ENCODE data around the gene PALB2. TPM values are rescaled to one million over a fixed set of nuclear protein-coding genes. Genes with fewer than 3 reads are reported as not detected.

Gene PALB2
- total and polyA plus RNA-seq, 2 of the 13 experiments (the other 11 are each of a cell fraction or from before 2014, with no cell fraction given): 12.1 to 40.9 TPM

- TF ChIP-seq NR2F6 (IDR thresholded peaks at IDR 0.05): peak; percentile 22; the same call in 1 of the 2 replicates
- peak; percentile 71 for TF ChIP-seq NR2F6 (CRISPR knock-in tag; IDR thresholded peaks at IDR 0.05)
- TF ChIP-seq CC2D1A (CRISPR knock-in tag; IDR thresholded peaks at IDR 0.05): 0 out of 2 replicates have a peak, but pooled peaks have one; percentile 15
- TF ChIP-seq ZNF598 (CRISPR knock-in tag; IDR thresholded peaks at IDR 0.05; ENCODE audit: borderline replicate concordance): peak; percentile 86; the same call in 1 of the 2 replicates
- peak; percentile 83 for TF ChIP-seq ZSCAN22 (CRISPR knock-in tag; IDR thresholded peaks at IDR 0.05)
- peak; percentile 95; the same call in 1 of the 2 replicates for TF ChIP-seq ZNF280B (CRISPR knock-in tag; IDR thresholded peaks at IDR 0.05; ENCODE audit: borderline replicate concordance)
- no peak for TF ChIP-seq JUNB (CRISPR knock-in tag; IDR thresholded peaks at IDR 0.05; ENCODE audit: borderline replicate concordance)
- TF ChIP-seq YEATS4 (CRISPR knock-in tag; IDR thresholded peaks at IDR 0.05; ENCODE audit: borderline replicate concordance): peak; percentile 100
- TF ChIP-seq ZNF10 (CRISPR knock-in tag; IDR thresholded peaks at IDR 0.05; ENCODE audit: borderline replicate concordance, low read depth): no peak
- TF ChIP-seq PAX8 (CRISPR knock-in tag; IDR thresholded peaks at IDR 0.05; ENCODE audit: borderline replicate concordance): peak; percentile 92; the same call in 1 of the 2 replicates
- TF ChIP-seq BHLHE40 (IDR thresholded peaks at IDR 0.05; ENCODE audit: low read length): peak; percentile 45
- TF ChIP-seq ZNF629 (CRISPR knock-in tag; conservative IDR thresholded peaks at IDR 0.05): peak; percentile 100
- TF ChIP-seq MBD4 (IDR thresholded peaks at IDR 0.05; ENCODE audit: borderline replicate concordance, low read length): no peak
- TF ChIP-seq ZC3H4 (CRISPR knock-in tag; IDR thresholded peaks at IDR 0.05; ENCODE audit: borderline replicate concordance): no peak; the same call in 1 of the 2 replicates
- no peak for TF ChIP-seq ZNF432 (CRISPR knock-in tag; IDR thresholded peaks at IDR 0.05; ENCODE audit: borderline replicate concordance)
- TF ChIP-seq PHF21A (CRISPR knock-in tag; IDR thresholded peaks at IDR 0.05): peak; percentile 94
- TF ChIP-seq ARNTL (CRISPR knock-in tag; IDR thresholded peaks at IDR 0.05): peak; percentile 90
- peak; percentile 92; the same call in 1 of the 2 replicates for TF ChIP-seq MIXL1 (CRISPR knock-in tag; IDR thresholded peaks at IDR 0.05)
- TF ChIP-seq RAD21 (CRISPR knock-in tag; IDR thresholded peaks at IDR 0.05): peak; percentile 76
- no peak for TF ChIP-seq GPN1 (CRISPR knock-in tag; IDR thresholded peaks at IDR 0.05; ENCODE audit: borderline replicate concordance)
- peak; percentile 95; the same call in 1 of the 2 replicates for TF ChIP-seq ZBTB7B (CRISPR knock-in tag; IDR thresholded peaks at IDR 0.05)
- no peak; the same call in 1 of the 2 replicates for TF ChIP-seq JDP2 (CRISPR knock-in tag; IDR thresholded peaks at IDR 0.05; ENCODE audit: borderline replicate concordance)
- TF ChIP-seq TARDBP (CRISPR knock-in tag; IDR thresholded peaks at IDR 0.05): peak; percentile 97
These were observed 84.0 kb downstream of the PALB2 start, which contains the start of the genes EARS2 and UBFD1 (continued) for GRCh38 chr16:23556881-23557778.

Data from HepG2 (cell line).